C4-2B (cell line): Measurements from ENCODE around the gene MTA1.

ENCODE experiments used
- ZFX ChIP-seq: fragments of 450-650 bp; IDR thresholded peaks from 2 replicates; pipeline ENCODE4 v1.6.1; 2017
- TF ChIP-seq, protein P1 (sequence below): fragments of 450-650 bp; conservative IDR thresholded peaks from 2 replicates; pipeline ENCODE4 v1.5.1; 2017; ENCODE audit warnings: mild to moderate bottlenecking

DNA sequence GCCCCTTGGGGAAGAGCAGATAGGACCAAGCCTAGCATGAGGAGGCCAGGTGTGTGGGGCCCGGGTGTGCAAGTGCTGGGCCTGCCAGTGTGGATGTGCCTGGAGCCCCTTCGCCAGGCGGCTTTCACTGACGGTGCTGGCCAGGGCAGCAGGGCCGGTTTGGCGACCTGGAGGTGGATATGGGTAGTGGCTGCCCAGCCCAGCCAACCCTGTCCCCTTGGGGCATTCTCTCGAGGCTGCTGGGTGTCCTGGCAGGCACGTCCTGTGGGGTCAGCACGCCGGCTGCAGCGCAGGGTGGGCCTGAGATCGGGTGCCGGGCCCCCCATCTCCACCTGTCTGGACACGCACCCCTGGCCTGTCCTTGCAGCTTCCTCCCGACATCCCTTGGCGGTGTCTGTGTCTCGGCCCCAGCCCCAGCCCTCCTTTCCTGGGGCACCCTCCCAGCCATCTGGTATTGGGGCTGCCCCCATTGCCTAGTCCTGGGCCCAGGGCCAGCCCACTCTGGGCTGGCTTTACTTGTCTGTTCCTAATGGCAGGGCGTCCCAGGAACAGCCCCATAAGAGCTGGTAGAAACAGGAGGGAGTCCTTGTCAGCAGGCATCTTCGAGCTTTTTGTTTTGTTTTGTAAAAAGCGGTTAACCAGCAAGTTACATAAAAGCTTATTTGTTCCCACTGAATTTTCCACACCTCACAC lies 47.8 kb downstream of the MTA1 start:
- TF ChIP-seq, protein P1, sequence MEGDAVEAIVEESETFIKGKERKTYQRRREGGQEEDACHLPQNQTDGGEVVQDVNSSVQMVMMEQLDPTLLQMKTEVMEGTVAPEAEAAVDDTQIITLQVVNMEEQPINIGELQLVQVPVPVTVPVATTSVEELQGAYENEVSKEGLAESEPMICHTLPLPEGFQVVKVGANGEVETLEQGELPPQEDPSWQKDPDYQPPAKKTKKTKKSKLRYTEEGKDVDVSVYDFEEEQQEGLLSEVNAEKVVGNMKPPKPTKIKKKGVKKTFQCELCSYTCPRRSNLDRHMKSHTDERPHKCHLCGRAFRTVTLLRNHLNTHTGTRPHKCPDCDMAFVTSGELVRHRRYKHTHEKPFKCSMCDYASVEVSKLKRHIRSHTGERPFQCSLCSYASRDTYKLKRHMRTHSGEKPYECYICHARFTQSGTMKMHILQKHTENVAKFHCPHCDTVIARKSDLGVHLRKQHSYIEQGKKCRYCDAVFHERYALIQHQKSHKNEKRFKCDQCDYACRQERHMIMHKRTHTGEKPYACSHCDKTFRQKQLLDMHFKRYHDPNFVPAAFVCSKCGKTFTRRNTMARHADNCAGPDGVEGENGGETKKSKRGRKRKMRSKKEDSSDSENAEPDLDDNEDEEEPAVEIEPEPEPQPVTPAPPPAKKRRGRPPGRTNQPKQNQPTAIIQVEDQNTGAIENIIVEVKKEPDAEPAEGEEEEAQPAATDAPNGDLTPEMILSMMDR: no peak
- 0 out of 2 replicates have a peak, but pooled peaks have one; percentile 5 for TF ChIP-seq ZFX
